ENCODE measurements around the gene RBM48. TPM values are rescaled to one million over a fixed set of nuclear protein-coding genes. Genes with fewer than 3 reads are reported as not detected.
"Not testable (repeated sequence)": the region's sequence is repeated elsewhere in the genome, so short reads cannot be mapped to it uniquely, and the experiment has no call there.

Gene RBM48
- total RNA-seq, 1 donor from 2014 or later, result 13.6 TPM

- Mint-ChIP-seq H3K27ac (ENCODE audit: unreplicated experiment) (peak overlapping the region; percentile 2), H3K4me1 (peaks cover 19% of the 10 kb centered on the region), H3K36me3 (ENCODE audit: low read depth) (no peaks in the 10 kb centered on the region), H3K27me3 (ENCODE audit: low read depth) (no peaks in the 10 kb centered on the region), H3K9me3 (no peaks in the 10 kb centered on the region), H3K4me3 (peak overlapping the region; percentile 96)
- peak; percentile 49 for TF ChIP-seq CTCF (conservative IDR thresholded peaks at IDR 0.05)
- peak; percentile 40 for DNase-seq (ENCODE audit: low read depth, low spot score)
Observed at GRCh38 chr7:92527300-92528187, 1.1 kb upstream of the RBM48 start.

GRCh38 chr7:92528958-92529264, 316 bp downstream of the RBM48 start:
- Mint-ChIP-seq H3K9me3 (no peaks in the 10 kb centered on the region), H3K27me3 (ENCODE audit: low read depth) (no peaks in the 10 kb centered on the region), H3K27ac (ENCODE audit: unreplicated experiment) (peak overlapping the region; percentile 98), H3K36me3 (ENCODE audit: low read depth) (no peaks in the 10 kb centered on the region), H3K4me3 (peak overlapping the region; percentile 95), H3K4me1 (peaks cover 19% of the 10 kb centered on the region)
- DNase-seq (ENCODE audit: low read depth, low spot score), result no peak
- TF ChIP-seq CTCF (conservative IDR thresholded peaks at IDR 0.05), result no peak

GRCh38 chr7:92534572-92534971, 6.0 kb downstream of the RBM48 start:
- peaks cover 8% of the 10 kb centered on the region for H3K36me3 Mint-ChIP-seq (ENCODE audit: low read depth)
- H3K9me3 Mint-ChIP-seq, result no peaks in the 10 kb centered on the region
- no peak for DNase-seq (ENCODE audit: low read depth, low spot score)
- H3K27me3 Mint-ChIP-seq (ENCODE audit: low read depth), result no peaks in the 10 kb centered on the region
- no peak overlapping the region for H3K27ac Mint-ChIP-seq (ENCODE audit: unreplicated experiment)
- TF ChIP-seq CTCF (conservative IDR thresholded peaks at IDR 0.05), result no peak
- H3K4me1 Mint-ChIP-seq, result peaks cover 5% of the 10 kb centered on the region
- no peak overlapping the region for H3K4me3 Mint-ChIP-seq

GRCh38 chr7:92543542-92543941, 14.9 kb downstream of the RBM48 start:
- not testable (repeated sequence) for DNase-seq (ENCODE audit: low read depth, low spot score); H3K27me3 Mint-ChIP-seq (ENCODE audit: low read depth); H3K9me3 Mint-ChIP-seq; H3K27ac Mint-ChIP-seq (ENCODE audit: unreplicated experiment); H3K4me3 Mint-ChIP-seq; H3K4me1 Mint-ChIP-seq; H3K36me3 Mint-ChIP-seq (ENCODE audit: low read depth)

- H3K9me3 Mint-ChIP-seq; DNase-seq (ENCODE audit: low read depth, low spot score); H3K36me3 Mint-ChIP-seq (ENCODE audit: low read depth); H3K27ac Mint-ChIP-seq (ENCODE audit: unreplicated experiment); H3K4me3 Mint-ChIP-seq; H3K4me1 Mint-ChIP-seq; H3K27me3 Mint-ChIP-seq (ENCODE audit: low read depth): not testable (repeated sequence)
Observed at GRCh38 chr7:92545116-92545515, 16.5 kb downstream of the RBM48 start.

GRCh38 chr7:92546856-92547497, 18.4 kb downstream of the RBM48 start:
- H3K27ac Mint-ChIP-seq (ENCODE audit: unreplicated experiment), result peak overlapping the region; percentile 67

More at GRCh38 chr7:92546856-92547497, 18.4 kb downstream of the RBM48 start:
- Mint-ChIP-seq H3K27me3 (ENCODE audit: low read depth) (peaks cover 3% of the 10 kb centered on the region), H3K4me1 (no peaks in the 10 kb centered on the region), H3K4me3 (no peak overlapping the region), H3K36me3 (ENCODE audit: low read depth) (no peaks in the 10 kb centered on the region), H3K9me3 (peaks cover 5% of the 10 kb centered on the region)
- no peak for DNase-seq (ENCODE audit: low read depth, low spot score)
- no peak for TF ChIP-seq CTCF (conservative IDR thresholded peaks at IDR 0.05)

Data from neural crest cell (in vitro differentiated cells).